HT-29 (cell line): ENCODE results near the gene DMP1. TPM values are rescaled to one million over a fixed set of nuclear protein-coding genes. Genes with fewer than 3 reads are reported as not detected.

ENCODE experiments used
- DNase-seq: peaks from one replicate; pipeline ENCODE4 v3.0.0-alpha.2; 2015; ENCODE audit warnings: low spot score
- total RNA-seq: library from RNA; depleted of rRNA; stranded (reverse); fragments of >200 nt; shearing (Covaris generic); gene quantifications from 2 replicates; pipeline ENCODE4 v1.2.3, GENCODE V29; 2014; rRNA removed

DMP1 gene, protein sequence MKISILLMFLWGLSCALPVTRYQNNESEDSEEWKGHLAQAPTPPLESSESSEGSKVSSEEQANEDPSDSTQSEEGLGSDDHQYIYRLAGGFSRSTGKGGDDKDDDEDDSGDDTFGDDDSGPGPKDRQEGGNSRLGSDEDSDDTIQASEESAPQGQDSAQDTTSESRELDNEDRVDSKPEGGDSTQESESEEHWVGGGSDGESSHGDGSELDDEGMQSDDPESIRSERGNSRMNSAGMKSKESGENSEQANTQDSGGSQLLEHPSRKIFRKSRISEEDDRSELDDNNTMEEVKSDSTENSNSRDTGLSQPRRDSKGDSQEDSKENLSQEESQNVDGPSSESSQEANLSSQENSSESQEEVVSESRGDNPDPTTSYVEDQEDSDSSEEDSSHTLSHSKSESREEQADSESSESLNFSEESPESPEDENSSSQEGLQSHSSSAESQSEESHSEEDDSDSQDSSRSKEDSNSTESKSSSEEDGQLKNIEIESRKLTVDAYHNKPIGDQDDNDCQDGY
- not detected in 2 replicates for total RNA-seq

DNA sequence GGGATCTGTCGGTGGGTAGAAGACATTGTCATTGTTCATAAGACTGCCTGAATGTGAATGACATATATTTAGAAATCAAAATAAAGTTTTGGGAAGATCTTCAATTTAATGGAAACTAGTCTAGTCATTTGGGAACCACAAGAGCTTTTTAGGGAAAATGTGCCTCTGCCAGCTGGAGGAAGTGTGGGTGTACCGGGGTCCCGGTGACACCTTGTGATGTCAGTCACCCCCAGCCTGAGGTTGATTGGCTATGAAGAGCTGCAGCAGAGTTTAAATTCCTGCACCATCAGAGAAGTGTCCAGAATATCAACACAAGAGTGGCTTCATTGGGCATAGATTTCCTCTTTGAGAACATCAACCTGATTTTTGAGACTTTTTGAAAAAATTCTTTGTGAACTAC is at the start of gene DMP1:
DMP1 (plus strand) TSS at position 301 of the 400 bp plus-strand sequence. CDS start 6,213 bp downstream, outside the sequence.
- no peak for DNase-seq

DNA sequence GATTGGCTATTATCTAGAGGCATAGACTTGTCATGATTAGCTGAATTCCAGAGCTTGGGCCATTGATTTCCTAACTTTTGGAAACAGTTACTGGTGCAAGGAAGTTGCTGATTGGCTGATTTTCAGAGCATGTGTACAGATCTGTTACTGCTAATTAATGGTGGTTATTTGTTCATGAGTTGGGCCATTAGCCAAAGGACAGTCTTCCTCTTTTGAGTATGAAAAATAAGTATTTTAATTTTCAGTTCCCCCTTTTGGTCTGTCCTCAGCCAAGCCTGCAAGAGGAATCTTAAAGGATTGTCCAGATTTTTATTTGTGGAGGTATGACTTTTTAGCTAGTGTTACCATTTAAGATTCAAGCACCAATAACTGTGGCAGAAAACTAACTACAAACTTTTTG is 48.7 kb upstream of the DMP1 start:
- no peak for DNase-seq

DNA sequence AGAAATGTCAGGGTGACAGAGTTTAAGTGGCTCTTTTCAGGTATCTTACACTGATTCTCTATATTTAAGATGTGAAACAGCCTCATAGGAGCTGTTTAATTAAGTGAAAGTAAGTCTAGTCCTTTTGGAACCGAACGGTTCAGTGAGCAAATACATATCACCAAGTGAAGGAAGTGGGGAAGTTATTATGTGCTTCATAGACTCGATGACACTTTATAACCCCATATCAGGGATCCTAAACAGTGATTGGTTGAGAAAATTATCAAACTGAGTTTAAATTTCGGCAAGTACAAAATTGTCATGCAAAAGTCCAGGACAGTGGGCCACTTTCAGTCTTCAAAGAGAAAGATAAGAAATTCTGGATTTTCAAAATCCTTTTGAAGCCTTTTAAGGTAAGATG is 41.9 kb upstream of the DMP1 start, which contains the start of gene DSPP:
DSPP (plus strand) TSS at position 301 of the 400 bp plus-strand sequence. CDS start 2,380 bp downstream, outside the sequence.
- DNase-seq = no peak

DNA sequence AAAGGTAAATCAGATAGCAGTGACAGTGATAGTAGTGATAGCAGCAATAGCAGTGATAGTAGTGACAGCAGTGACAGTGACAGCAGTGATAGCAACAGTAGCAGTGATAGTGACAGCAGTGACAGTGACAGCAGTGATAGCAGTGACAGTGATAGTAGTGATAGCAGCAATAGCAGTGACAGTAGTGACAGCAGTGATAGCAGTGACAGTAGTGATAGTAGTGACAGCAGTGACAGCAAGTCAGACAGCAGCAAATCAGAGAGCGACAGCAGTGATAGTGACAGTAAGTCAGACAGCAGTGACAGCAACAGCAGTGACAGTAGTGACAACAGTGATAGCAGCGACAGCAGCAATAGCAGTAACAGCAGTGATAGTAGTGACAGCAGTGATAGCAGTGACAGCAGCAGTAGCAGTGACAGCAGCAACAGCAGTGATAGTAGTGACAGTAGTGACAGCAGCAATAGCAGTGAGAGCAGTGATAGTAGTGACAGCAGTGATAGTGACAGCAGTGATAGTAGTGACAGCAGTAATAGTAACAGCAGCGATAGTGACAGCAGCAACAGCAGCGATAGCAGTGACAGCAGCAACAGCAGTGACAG is 35.7 kb upstream of the DMP1 start:
- no peak for DNase-seq

DNA sequence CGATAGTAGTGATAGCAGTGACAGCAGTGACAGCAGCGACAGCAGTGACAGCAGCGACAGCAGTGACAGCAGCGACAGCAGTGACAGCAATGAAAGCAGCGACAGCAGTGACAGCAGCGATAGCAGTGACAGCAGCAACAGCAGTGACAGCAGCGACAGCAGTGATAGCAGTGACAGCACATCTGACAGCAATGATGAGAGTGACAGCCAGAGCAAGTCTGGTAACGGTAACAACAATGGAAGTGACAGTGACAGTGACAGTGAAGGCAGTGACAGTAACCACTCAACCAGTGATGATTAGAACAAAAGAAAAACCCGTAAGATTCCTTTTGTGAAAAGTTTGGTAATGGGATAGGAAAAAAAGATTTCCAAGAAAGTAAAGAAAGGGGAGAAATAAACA is 33.8 kb upstream of the DMP1 start:
- no peak for DNase-seq

DNA sequence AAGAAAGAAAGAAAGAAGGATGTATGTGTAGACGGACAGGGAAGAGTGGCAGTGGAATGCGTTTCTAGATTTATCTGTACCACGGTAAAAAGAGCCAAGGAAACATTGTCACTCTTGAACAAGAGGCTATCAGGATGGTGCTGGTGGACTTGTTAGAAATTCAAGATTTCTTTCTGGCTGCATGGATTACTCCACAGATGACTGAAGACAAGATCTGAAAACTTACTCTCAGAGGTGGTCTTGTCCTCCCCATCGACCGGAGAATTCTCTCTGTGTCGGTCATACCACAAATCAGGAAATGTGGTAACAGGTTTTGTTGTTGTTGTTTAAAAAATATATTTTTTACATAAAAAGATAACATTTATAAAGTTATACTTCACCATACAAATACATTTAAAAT is 30.0 kb upstream of the DMP1 start:
- no peak for DNase-seq

DNA sequence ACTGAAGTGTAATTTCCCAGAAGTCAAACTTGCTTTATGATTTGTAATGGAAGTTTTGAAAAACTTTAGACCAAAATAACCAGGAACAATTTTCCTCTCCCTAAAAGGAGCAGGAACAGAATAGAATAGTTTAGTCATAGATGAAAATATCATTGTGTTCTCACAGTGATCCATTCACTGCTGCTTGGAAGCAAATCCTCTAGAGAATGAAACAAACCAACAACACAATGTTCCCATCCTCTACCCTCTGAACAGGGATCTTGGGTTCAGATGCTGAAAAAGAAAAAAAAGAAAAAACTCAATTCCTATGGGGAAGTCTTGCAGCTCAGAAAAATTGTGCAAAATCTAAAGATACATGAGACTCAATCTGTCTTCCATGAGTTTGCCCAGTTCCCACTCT is 29.6 kb upstream of the DMP1 start:
- DNase-seq = no peak

DNA sequence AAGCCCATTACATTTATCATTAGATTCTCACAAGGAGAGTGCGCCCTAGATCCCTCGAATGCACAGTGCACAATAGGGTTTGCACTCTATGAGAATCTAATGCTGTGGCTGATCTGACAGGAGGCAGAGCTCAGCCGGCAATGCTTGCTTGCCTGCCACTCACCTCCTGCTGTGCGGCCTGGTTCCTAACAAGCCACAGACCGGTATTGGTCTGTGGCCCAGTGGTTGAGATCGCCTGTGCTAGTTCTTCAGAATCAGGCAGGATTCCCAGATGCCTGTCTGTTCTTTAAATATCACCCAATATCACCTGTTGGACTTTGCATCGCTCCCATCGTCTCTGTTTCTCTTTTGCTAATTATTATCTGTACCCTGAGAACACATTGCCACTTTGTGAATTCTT is 27.8 kb upstream of the DMP1 start:
- DNase-seq = no peak

DNA sequence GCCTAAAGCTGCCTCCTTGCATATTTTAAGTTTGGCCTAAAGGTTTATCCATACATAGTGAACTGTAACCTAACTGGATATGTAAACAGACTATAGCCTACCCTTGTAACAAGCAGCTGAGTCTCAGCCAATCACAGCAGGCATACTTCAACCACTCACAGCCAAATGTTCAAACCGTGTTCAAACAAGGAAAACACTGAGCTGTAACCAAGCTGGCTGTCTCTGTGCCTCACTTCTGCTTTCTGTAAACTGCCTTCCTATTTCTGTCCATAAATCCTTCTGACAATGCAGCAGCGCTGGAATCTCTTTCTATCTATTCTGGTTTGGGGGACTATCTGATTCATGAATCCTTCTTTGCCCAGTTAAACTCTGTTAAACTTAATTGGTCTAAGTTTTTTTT is 25.4 kb upstream of the DMP1 start:
- no peak for DNase-seq

DNA sequence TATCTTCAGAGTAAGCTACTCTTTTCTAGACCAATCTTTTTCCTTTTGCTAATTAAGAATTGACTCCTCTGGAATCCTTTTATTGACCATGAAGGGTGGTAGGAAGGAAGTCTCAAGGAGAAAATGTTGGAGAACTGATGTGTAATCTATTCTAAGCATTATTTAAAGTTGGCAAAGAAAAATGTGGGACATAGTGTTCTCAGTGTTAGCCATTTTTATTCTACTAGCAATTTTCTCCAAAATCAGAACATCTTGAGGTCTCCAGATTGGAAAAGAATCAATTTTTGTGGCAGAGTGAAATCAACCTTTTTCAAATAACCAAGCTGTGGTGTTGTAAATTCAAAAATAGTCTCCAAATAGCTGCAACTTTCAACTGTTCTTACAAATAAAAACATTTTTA is 18.4 kb upstream of the DMP1 start:
- DNase-seq = no peak

DNA sequence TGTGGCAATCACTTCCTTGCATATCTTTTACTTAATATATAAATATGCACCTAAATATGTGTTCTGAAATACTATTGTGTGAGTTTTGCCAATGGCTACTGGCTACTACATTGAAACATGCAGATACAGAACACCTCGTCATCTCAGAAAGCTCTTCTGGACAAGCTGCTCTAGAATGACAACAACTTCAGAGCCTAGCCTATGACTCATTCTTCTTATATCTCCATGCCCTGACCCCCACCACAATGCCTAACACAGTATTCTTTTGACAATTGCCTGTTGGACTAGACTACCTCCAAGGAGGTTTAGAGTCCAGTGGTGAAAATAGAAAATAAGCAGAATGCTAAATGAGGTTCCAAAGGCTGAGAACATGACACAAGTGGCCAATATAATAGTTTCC is 17.6 kb upstream of the DMP1 start:
- DNase-seq = no peak

DNA sequence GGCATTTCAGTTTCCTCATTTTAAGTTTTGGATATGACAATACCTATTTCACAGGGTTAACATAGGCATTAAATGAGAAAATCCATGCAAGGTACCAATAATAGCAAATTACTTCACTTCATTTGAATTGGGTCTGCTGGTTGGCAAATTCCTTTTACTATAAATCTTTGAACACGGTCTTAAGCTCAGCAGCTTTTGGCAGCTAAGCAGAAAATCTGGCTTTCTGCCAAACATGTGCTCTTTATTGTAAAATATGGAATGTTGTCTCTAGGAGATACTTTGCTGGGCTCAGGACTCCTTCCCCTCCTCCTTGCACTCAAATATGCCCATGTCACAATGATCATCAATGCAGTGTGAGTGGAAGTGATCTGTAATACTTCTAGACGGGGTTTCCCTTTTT is 16.8 kb upstream of the DMP1 start:
- DNase-seq = peak; percentile 14

DNA sequence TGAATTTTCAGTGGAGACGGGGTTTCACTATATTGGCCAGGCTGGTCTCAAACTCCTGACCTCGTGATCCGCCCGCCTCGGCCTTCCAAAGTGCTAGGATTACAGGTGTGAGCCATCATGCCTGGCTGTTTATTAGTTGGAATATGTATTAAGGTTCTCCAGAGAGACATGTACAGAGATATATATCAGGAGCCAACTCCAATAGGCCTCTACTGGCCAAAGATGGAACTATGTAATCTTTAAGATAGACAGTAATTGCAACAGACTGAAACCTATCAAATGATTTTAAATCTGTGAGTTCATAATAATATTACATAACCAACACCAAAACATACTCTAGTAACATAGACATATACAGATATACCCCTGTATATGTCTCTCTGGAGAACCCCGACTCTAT is 5.8 kb upstream of the DMP1 start:
- no peak for DNase-seq

DNA sequence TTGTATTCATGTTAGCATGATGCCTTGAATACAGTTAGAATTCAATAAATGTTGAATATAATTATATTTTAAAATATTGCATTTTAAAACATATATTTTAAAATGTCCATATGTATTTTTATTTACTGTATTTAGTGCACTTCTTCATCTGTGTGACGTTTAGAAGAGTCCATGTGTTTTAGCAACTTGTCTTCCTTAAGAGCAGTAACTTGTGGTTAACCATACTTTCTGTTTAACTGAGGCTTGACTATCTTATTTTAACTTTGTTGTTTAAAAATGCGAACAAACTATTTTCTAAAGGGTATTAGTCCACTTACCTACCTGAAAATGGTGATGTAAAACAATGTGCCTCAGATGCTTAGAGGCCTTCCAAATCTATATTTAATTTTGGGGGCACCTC is 858 bp downstream of the DMP1 start:
- DNase-seq = no peak

DNA sequence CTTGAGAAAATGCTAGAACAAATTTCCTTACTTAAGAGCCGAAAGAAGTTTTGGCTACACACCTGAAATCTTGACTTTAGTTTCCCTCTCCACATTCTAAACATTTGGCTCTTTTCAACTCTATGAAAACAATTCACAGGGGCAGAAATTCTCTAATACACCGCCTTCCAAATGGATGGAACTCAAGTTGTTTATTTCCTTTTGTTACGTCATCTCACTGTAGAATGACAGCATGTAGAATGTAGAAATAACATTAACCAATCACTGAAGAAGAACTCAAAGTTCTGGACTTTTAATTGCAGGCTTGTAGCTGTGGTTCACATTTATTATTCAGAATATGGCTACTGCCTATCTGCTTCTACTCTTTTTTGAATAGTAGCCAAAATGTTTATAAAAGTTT is 1.9 kb downstream of the DMP1 start:
- DNase-seq = no peak

DNA sequence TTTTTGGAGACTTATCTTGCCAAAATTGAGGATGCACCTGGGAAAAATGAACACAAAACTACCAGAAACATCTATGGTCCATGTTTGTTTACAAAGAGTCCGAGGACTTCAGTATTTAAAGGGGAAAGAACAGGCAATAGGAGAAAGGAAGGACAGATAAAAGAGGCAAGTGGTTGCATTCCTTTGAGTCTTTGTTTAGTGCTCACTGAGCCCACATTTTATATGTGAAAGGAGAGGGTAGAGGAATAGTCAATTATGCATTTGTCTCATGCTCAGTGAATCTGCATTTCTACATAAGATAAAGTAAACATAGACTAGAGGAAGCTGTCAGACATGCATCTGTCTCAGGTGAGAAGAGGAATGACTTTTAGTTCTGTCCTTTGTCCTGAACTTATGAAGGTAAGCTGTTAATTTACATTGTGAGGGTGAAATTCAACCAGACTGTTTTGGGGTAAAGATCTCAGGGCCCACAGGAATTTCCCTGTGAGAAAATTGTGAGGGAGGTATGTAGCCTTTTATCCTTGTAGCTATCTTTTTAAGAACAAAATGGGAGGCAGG is 4.5 kb downstream of the DMP1 start:
- DNase-seq = no peak

DNA sequence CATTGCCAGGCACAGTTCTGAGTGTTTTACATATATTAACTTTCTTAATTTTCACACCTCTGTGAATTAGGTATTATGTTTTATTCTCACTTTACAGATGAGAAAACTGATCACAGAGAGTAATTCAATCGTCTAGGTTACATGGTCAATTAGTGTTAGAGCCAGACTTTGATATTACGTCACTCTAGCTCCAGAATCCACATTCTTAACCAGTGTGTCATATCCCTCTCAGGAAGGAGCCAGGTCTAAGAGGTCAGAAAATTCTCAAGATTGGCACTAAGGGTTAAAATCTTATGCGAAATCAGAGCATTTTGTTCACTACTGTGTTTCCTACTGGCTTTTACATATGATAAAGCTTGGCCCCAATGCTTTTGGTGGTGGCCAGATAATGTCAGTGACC is 7.4 kb downstream of the DMP1 start:
- peak; percentile 56 for DNase-seq

DNA sequence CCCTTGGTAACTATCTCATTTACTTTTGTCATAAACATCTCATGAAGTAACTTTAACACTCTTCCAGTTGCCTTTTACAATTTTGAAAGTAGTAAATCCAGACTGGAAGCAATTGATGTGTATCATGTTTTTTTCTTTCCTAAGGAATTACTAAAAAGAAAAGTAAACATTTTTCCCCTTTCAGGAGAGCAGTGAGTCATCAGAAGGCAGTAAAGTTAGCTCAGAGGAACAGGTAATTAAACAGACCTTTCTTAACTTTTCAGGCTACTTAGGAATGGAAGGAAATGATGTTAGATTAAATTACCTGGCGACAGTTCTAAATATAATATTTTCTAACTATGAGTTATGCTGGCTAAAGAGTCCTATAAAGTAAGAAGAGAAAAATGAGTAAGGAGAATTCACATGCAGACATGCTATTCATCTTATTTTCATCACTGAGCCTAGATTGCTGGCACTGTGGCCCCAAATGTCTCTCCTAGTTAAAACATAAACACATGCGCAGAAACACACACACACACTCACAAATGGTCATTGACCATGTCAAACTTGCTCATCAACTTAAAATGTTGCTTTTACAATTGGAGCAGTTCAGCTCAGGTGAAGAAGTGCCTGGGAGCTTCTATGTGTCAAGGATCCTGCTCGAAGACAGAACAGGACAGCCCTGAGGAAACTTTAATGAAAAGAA is 9.3 kb downstream of the DMP1 start:
- DNase-seq = peak; percentile 74

DNA sequence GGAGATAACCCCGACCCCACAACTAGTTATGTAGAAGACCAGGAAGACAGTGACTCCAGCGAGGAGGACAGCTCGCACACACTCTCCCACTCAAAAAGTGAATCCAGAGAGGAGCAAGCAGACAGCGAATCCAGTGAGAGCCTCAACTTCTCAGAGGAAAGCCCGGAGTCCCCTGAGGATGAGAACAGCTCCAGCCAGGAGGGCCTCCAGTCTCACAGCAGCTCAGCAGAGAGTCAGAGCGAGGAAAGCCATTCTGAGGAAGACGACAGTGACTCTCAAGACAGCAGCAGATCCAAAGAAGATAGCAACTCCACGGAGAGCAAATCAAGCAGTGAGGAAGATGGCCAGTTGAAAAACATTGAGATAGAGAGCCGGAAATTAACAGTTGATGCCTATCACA is 12.8 kb downstream of the DMP1 start:
- no peak for DNase-seq

DNA sequence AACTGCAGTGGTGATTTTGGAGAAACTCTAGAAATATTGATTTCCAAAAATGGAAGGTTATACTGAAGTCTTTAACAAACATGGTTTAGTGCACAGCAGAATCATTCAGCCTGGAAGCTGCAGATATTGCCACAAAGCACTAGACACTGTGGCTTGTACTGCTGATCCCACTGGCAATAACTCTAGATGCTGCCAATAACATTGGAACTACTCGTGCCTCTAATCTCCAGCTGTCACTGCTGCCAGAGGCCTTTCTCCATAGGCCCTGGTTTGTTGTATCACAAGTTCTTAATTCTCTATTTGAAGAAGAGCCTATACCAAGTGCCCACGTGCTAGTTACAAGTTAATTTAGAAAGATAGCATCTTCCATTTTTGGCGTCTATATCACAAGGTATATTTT is 19.3 kb downstream of the DMP1 start:
- no peak for DNase-seq

DNA sequence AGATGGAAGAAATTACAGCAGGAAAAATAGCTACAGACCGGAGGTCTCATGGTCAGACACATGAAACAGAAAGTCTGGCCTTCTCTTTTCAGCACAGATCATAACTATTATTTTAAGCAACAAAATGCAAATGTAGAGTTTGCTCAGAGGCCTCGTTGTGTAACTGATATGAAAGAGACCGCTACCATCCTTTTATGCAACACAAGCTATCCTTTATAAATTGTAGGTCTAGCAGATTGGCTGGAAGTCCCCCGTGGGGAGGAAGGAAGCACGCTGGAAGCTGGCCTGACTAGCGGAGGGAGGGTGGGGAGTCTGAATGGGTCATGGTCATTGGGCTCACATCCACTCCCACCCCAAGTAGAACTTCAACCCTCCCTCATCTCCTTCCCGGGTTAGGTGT is 27.7 kb downstream of the DMP1 start:
- DNase-seq = no peak
